GM18907 (cell line): ENCODE results near the gene RNF44.
A peak's percentile ranks its signal among the peaks of the same experiment; 100 is the strongest.

Source experiments
- ATAC-seq: cut with Tn5 transposase; IDR thresholded peaks from one replicate; pipeline ENCODE4 v1.9.1; 2021; ENCODE audit warnings: mild to moderate bottlenecking, moderate library complexity; ENCODE audit not compliant: unreplicated experiment

The RNF44 gene

DNA sequence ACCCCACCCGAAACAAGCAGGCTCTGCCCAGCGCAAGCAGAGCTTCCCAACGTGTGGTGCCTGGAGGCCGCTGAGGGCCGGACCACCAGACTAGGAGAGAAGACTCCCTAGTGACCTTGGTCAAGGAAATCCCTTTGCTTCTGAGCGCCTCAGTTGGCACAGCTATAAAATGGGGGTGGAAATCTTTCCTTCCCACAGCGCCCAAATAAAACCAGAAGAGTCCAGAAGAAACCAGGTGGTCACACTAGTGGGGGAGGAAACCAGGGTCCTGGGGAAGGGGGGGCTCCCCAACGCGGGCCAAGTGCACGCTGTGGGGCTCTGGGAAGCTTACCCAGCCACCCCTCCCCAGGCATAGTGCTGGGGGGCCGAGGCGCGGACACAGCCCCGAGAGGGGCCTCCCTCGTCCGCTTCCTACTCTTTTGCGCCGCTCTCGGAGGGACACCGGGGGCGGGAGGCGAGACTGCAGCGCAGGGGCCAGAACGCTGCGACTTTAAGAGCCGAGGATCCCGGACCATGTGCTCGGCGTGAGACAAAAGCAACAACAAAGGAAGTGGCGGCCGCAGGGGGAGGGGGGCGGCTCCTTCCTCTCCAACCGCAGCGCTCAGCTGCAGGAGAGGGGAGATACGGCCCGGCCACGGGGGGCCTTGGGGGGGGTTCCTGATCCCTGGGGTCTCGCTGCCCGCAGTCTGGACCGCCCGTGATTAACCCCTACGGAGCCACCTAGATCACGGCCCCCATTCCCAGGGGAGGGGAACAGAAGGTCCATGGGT lies 885 bp downstream of the RNF44 start:
- peak; percentile 24 for ATAC-seq

DNA sequence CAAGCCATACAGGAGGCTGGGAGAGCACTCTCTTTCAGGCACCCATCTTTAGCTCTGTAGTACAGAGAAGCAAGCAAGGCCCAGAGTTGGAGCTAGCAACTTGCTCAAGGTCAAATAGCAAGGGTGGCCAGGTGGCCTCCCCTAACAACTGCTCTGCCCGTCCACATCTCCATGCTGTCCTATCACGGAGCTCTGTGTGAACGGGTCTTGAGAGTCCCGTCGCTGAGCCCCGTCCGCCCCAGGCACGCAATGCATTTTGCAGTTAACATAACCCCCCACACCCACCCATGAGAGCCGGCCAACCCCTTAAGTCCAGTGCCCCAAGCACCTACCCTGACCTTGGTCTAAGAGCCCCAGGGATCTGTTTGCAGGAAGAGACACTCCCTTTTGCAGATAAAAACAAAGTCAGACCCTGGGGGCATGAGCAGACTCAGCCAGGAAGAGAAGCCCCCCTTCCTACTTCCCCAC lies 1.5 kb downstream of the RNF44 start:
- no peak for ATAC-seq

DNA sequence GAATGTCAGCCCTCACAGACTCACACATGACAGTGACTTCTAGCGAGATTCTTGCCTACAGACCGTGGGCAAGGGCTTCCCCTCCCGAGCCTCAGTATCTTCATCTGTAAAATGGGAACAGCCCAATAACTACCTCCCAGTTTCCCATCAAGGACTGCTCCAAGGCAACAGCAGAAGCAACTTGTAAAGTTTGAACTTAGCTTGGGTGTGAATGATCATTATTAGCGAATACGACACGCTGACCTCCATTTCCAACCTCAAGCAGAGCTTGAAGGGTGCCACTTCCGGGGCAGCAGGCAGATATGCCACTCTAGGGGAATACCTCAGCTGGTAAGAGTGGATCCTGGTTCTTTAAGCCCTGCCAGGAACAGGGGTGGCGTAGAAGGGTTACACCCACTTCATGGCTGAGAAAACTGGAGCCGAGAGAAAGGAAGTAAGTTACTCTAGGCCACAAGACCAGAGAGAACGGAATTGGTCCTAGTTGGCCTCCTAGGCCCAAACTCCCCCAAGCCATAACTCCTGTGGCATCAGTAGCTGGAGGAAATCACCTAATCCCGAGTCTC lies 2.0 kb downstream of the RNF44 start:
- ATAC-seq = no peak

DNA sequence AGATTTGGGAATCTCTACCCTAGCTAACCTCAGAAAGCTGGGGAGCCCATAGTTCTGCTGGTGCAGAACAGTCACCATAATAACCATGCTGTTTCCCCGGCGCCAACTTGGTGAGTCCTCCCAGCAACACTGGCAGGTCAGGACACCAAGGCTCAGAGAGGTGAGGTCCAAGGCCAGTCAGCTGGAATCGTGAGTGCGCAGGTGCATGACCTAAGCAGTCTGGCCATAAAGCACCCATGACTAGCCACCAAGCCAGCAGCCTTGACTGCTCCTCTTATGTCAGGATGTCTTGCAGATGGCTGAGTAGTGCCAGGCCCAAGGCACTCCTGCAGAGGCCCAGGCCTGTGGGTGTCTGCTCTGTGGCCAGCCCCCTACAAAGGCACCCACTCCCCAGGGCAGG lies 2.6 kb downstream of the RNF44 start:
- ATAC-seq = no peak

DNA sequence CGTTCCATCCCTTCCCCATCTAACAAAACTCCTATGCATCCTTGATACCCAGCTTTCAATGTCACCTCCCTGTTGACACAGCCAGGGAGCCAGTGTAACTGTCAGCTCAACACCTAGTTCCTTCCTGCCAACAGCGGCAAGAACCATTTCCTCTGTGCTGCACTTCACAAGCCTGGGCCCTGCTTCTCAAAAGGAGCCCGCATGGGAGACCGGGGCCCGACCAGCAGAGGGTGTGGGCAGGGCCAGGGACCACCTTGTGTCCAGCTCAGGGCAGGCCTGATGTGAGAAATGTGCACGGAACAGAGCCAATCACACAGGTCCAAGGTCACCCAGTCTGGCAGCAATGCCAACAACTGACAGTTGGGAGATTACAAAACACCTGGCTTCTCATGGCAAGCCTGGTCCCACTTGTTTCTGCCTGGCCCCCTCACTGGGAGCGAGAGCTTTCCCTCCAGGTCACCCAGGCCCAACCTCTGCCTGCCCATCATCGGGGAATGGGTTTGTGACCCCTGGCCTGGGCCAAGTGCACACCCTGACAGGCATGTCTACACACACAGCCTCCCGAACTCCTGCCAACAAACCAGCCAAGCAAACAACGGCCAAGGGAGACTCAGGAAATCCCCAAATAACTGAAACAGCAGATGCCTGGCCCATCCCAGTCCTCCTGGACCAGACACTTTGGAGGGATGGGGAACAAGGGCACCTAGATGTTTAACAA lies 3.1 kb downstream of the RNF44 start:
- ATAC-seq = no peak

DNA sequence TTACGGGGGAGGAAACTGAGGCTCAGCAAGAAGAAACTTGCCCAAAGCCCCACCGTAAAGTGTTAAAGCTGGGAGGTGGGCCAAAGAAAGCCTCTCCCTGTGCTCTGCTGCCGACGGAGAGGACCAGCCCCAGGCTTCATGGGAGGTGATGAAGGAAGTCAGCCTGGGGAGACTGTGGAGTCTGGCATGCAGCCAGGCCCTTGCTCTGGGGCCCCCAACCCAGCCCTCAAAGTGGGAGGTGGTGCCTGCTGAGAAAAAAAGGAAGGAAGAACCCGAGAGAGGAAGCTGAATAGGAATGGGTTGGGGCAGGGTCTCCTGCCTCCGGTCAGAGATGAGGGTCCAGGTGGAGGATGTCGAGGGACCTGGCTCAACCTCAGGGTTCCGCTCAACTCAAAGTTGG lies 3.8 kb downstream of the RNF44 start:
- ATAC-seq = no peak

DNA sequence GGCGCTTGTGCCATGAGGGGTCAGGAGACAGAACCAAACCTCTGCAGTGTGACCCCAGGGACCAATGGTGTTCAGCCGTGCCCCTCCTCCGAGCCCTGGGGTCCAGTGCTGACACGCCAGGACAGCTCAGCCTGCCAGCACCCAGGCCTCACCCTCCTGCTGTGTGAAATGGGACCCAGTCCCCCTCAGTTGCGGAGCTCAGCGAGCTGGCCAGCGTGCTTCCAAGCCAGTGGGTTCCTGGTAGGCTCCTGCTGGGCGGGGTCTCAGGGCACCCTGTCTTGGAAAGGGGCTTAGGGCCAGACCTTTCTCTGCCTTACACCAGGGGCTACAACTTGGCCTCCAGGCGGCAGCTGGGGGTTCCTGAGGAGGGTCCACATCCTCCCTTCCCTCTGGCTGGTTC lies 4.4 kb downstream of the RNF44 start:
- ATAC-seq = no peak

DNA sequence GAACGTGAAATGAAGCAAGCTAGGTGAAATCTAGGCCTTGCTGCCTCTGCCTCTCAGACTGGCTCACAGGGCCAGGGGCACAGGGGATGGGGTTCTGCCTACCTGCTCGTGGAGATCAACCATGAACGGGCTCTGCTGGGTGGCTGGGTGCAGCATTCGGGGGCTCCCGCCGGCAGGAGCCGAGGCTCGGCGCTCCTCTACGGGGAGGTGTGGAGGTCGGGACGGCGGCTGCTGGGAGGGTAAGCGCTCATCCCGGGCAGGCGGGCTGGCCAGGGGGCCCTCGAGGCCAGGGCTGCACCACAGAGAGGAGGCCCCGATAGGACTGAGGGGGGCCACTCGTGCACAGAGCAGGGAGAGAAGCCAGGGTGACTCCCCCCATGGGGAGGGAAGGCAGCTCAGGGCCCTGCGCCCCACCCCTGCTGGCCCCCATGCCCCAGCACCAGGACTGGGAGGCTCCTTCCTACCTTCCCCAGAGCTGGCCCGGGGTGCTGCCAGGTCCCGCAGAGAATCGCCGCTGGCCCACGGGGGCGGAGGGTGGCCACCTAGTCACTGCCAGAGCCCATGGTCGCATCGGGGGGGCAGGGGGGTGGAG lies 5.2 kb downstream of the RNF44 start:
- ATAC-seq = no peak

DNA sequence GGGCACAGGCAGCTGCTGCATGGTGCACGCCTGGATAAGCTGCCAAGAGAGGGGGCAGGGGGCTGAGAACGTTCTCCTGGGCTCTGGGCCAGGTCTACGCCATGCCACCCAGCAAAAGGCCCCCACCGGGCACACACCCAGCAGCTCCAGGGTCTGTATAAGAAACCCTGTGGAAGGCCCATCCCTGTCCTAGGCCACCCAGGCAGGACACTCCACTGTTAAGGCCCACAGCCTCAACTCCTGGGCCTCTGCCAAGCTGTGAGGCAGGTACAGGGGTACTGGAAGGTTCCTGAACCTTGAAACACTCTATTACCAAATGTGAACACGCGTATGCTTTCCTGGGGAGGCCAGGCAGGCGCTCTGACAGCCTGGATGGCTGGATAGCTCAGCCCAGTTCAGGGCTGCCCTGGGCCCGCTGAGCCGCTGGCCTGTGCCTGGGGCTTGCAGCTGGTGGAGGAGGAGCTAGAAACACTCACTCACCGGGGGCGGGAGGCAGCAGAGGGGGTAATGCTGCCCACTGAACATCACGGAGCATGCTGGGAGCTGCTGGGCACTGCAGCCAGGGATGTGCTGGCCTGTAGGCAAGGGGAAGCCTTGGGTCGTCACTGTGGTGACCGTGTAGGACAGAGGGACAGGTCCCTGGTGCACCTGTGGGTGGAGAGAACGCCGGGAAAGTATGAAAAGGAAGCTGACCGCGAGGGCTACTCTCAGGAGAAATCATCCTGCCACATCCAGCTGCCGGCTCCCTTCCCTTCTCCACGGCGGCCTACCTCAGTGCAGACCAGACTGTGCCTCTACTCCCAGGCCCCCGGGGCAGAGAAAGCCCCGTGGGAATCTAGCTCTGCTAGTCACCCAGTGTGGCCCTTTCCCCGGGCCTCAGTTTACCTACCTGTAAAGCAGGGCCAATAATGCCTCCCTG lies 6.0 kb downstream of the RNF44 start:
- no peak for ATAC-seq

DNA sequence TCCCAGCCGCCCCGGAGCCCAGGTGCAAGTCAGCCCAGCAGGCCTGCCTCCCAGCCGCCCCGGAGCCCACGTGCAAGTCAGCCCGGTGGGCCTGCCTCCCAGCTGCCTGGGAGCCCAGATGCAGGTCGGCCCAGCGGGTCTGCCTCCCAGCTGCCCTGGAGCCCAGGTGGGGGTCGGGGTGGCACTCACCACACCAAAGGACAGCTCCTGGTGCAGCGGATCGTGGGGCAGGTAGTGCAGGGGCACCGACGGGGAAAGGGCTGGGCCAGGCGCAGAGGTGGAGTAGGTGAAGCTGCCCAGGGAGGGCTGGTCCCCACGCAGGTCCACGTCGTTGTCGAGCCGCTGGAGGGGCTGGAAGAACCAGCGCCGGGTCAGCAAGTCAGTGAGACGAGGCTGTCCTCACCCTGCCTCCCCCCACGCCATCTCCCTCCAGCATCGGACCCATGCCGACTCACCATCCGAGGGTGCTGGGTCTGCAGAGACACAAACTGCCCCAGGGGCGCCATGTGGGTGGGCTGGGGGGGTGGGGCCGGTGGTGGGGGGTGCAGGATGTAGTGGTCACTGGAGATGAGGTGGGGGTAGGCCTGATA lies 6.7 kb downstream of the RNF44 start:
- no peak for ATAC-seq

DNA sequence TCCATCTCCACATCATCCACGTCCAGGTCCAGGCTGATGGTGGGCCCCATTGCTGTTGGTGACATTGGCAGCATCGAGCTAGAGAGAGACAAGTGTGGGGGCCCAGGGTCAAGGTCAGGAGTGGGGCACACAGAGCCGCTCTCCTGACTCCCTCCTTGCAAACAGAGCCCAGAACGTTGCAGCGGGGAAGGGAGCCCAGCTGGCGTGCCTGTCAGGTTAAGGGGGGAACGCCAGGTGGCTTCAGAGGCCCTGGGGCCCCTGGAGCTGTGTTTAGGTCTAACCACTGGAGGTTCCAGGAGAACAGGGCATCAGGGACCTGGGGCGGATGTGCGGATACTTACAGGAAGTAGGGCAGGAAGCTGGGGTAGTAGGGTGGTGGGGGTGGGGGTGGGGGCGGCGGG lies 7.5 kb downstream of the RNF44 start:
- ATAC-seq = no peak

DNA sequence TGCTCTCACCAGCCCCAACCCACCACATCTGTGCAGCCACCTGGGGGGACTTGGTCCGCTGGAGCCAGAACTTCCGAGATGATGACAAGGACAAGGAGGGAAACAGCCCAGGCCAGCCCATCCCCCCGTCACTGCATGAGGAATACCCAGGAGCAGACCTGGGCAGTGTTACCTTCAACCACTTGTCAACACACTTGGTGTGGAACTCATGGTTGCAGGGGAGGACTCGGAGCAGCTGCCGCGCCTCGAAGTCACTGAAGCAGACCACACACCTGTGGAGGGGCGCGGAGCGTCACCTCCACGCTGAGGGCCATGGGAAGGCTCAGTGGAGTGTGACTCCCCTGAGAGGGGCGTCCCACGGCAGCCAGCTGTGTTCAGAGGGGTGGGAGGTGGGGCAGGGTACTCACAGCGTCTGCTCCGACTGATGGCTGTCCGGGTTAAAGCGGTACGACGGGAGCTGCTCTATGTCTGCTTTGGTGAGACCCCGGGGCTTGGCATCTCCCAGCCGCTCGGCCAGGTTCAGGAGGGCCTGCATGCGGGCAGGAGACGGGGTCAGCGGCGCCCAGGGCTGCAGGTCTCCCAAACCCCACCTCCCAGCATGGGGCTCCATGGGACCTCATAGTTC lies 8.0 kb downstream of the RNF44 start:
- no peak for ATAC-seq

DNA sequence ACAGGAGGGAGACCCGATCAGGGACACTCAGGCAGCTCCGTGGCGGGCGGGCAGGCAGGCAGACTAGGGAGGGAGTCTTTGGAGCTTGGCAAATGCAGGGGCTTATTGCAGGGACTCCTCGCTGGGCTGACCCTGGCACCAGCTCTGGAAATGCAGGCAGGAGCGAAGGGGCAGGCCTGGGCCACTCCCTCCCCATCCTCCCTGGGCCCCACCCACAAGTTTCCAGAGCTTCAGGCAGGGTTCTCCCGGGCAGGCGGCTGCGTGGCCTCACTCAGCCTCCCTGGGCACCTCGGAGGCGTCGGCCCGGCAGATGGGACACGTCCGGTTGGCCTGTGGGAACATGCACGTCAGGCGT lies 8.5 kb downstream of the RNF44 start:
- no peak for ATAC-seq

DNA sequence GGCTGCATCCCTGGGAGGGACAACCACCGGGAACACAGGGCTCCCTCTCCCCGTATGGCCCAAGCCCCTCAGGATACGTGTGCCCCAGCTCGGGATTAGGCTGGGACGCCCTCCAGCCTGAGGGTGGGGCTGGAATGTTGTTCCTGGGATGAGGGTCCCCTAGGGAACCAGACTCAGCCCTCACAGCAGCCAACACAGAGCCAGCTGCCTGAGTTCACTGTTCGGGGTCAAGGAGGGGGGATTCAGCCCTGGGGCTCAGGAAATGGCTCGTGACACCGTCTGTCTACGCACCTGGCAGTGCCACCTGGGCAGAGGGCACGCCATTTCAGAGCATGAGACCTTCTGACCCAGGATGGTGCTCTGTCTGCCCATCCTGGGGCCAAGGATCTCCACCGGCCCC lies 8.9 kb downstream of the RNF44 start:
- no peak for ATAC-seq

DNA sequence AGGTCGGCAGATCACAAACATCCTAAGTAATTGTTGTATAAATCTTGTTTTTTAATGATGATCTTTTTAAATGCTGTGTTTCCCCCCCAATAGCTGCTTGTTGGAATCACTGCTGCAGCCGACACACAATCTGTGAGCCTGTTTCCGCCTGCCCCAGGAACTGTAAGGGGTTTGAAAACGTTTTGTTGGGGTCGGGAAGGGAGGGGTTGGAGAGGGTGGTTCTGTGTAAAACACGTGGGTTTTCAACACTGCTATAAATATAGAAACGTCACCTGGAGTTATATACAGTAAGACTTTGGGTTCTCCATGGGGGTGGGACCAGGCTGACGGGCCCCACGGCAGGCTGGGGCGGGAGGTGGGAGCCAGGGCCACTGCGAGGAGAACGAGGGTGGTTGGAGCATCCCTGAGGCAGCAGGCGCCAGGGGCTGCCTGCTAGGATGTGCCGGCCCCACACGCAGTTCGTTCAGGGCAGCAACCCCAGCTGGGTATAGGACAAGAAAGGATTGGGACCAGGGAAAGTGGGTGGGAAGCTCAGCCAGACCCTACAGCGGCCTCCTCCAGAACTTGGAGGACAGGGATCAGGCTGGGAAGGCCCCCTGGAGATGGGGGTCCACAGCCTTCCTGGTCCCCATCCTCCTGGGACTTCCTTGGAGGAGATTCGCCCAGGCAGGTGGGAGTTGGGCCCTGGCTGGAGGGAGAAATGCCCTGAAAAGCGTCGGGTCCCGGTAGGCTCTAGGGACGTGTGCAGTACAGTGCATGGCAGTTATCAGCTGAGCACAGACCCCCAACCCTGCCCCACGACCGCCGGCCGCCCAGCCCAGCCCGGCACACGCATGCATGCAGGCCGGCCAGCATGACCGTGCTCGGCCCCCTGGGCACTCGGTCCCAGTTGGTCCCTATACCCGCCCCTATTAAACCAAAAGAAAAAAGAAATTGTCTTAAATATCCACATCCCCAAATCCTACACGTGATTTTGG lies 9.7 kb downstream of the RNF44 start:
- ATAC-seq = no peak

DNA sequence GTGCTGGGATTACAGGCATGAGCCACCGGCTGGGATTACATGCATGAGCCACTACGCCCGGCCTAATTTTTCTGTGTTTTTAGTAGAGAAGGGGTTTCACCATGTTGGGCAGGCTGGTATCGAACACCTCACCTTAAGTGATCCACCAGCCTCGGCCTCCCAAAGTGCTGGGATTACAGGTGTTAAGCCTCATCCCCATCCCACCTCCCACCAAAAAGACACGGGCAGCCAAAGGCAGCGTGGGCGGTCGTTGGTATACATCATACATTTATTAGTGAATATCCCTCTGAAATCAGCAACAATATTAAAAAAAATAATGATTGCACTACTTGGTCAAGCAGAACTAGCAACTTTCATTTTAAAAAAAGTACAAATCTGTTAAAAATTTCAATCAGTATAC lies 10.7 kb downstream of the RNF44 start:
- no peak for ATAC-seq

DNA sequence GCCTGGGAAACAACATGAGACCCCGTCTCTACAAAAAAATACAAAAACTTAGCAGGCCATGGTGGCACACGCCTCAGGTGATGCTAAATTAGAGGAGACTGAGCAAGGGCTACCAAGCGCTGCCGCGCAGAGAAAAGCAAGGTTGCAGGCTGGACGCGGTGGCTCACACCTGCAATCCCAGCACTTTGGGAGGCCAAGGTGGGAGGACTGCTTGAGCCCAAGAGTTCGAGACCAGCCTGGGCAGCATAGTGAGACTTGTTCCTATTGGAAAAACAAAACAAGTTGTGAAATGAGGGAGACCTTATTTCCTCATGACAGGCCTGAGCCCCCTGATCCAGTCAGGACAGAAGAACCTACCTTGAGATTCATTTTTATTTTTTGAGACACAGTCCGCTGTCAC lies 11.5 kb downstream of the RNF44 start:
- no peak for ATAC-seq

DNA sequence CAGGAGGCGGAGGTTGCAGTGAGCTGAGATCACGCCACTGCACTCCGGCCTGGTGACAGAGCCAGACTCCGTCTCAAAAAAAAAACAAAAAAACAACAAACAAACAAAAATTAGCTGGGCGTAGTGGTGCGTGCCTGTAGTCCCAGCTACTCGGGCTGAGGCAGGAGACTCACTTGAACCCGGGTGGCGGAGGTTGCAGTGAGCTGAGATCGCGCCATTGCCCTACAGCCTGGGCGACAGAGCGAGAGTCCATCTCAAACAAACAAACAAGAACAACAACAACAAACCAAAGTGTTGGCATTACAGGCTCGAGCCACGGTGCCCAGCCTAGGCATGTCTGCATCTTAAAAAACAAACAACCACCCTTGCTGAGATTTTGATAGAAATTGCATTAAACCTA lies 12.2 kb downstream of the RNF44 start:
- no peak for ATAC-seq

DNA sequence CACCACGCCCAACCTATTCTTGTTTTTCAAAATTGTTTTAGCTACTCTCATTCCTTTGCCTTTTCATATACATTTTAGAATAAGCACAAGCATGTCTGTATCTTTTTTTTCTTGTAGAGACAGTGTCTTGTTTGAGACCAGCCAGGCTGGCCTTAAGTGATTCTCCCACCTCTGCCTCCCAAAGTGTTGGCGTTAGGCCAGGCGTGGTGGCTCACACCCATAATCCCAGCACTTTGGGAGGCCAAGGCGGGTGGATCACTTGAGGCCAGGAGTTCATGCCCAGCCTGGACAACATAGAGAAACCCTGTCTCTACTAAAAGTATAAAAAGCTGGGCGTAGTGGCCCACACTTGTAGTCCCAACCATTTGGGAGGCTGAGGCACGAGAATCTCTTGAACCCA lies 13.1 kb downstream of the RNF44 start:
- ATAC-seq = no peak
